HAP-1 (cell line): ENCODE measurements around the gene IL1RL2.

Source experiments
- DNase-seq, 2 experiments: peaks; one replicate each; pipeline ENCODE4 v3.0.0-alpha.2; 2016 to 2020; ENCODE audit warnings: low spot score in 2 of 2
- H3K27me3 ChIP-seq: fragments of 250-450 bp; sonication (Bioruptor Pico); 2 replicates; pipeline ENCODE4 v1.5.1; 2020; ENCODE audit warnings: low read depth, mild to moderate bottlenecking, moderate library complexity
- H3K36me3 ChIP-seq: fragments of 250-450 bp; sonication (Bioruptor Pico); replicated peaks from 2 replicates; pipeline ENCODE4 v1.5.1; 2020; ENCODE audit warnings: mild to moderate bottlenecking
- H3K4me1 ChIP-seq: fragments of 250-450 bp; sonication (Bioruptor Pico); 2 replicates; pipeline ENCODE4 v1.5.1; 2020; ENCODE audit warnings: mild to moderate bottlenecking
- H3K4me3 ChIP-seq: fragments of 250-450 bp; sonication (Bioruptor Pico); 2 replicates; pipeline ENCODE4 v1.5.1; 2020; ENCODE audit warnings: mild to moderate bottlenecking, moderate library complexity
- H3K9me3 ChIP-seq: fragments of 250-450 bp; sonication (Bioruptor Pico); 2 replicates; pipeline ENCODE4 v1.5.1; 2020; ENCODE audit warnings: mild to moderate bottlenecking, moderate library complexity
- in situ Hi-C: fragments of 300-500 bp; cut with MboI; formaldehyde crosslinking; loops from 3 replicates; pipeline ENCODE4 v1.14.3; 2020; ENCODE audit warnings: low sequenced_read_pairs, inconsistent platforms, mixed read lengths

The IL1RL2 gene

GRCh38 chr2:102230410-102230909 lies 43.6 kb downstream of the IL1RL2 start:
- no peaks in the 10 kb centered on the region for H3K4me1 ChIP-seq
- no peak overlapping the region for H3K4me3 ChIP-seq
- no peaks in the 10 kb centered on the region for H3K27me3 ChIP-seq
- in situ Hi-C loops, result no loop called here
- H3K9me3 ChIP-seq, result no peaks in the 10 kb centered on the region
- no peaks in the 10 kb centered on the region for H3K36me3 ChIP-seq
- DNase-seq, result no peak

GRCh38 chr2:102233132-102233884 lies 46.5 kb downstream of the IL1RL2 start:
- Histone ChIP-seq H3K36me3 (no peaks in the 10 kb centered on the region), H3K9me3 (no peaks in the 10 kb centered on the region), H3K4me3 (no peak overlapping the region), H3K27me3 (no peaks in the 10 kb centered on the region), H3K4me1 (no peaks in the 10 kb centered on the region)
- DNase-seq, result no peak
- in situ Hi-C loops, result no loop called here

- Histone ChIP-seq H3K27me3 (no peaks in the 10 kb centered on the region), H3K36me3 (no peaks in the 10 kb centered on the region), H3K9me3 (no peaks in the 10 kb centered on the region), H3K4me1 (no peaks in the 10 kb centered on the region), H3K4me3 (no peak overlapping the region)
- no peak for DNase-seq
- in situ Hi-C loops, result no loop called here
Observed at GRCh38 chr2:102235042-102235473, 48.2 kb downstream of the IL1RL2 start.

GRCh38 chr2:102235491-102235890 lies 48.7 kb downstream of the IL1RL2 start:
- no peak for DNase-seq
- H3K36me3 ChIP-seq, result no peaks in the 10 kb centered on the region
- H3K4me1 ChIP-seq, result no peaks in the 10 kb centered on the region
- in situ Hi-C loops, result no loop called here
- H3K4me3 ChIP-seq, result no peak overlapping the region
- no peaks in the 10 kb centered on the region for H3K27me3 ChIP-seq
- H3K9me3 ChIP-seq, result no peaks in the 10 kb centered on the region

GRCh38 chr2:102236132-102236531 lies 49.3 kb downstream of the IL1RL2 start:
- Histone ChIP-seq H3K4me3 (no peak overlapping the region), H3K4me1 (no peaks in the 10 kb centered on the region), H3K36me3 (no peaks in the 10 kb centered on the region), H3K9me3 (no peaks in the 10 kb centered on the region), H3K27me3 (no peaks in the 10 kb centered on the region)
- DNase-seq, result no peak
- in situ Hi-C loops, result no loop called here

- no peak for DNase-seq
Observed at GRCh38 chr2:102237176-102237575, 50.4 kb downstream of the IL1RL2 start.

GRCh38 chr2:102238039-102238756 lies 51.4 kb downstream of the IL1RL2 start:
- H3K36me3 ChIP-seq, result no peaks in the 10 kb centered on the region
- no peaks in the 10 kb centered on the region for H3K4me1 ChIP-seq
- DNase-seq, result no peak
- H3K9me3 ChIP-seq, result no peaks in the 10 kb centered on the region
- no peak overlapping the region for H3K4me3 ChIP-seq
- no peaks in the 10 kb centered on the region for H3K27me3 ChIP-seq
- in situ Hi-C loops, result no loop called here

More at GRCh38 chr2:102237176-102237575, 50.4 kb downstream of the IL1RL2 start:
- Histone ChIP-seq H3K9me3 (no peaks in the 10 kb centered on the region), H3K36me3 (no peaks in the 10 kb centered on the region), H3K27me3 (no peaks in the 10 kb centered on the region), H3K4me3 (no peak overlapping the region), H3K4me1 (no peaks in the 10 kb centered on the region)
- in situ Hi-C loops, result no loop called here

- H3K4me1 ChIP-seq, result no peaks in the 10 kb centered on the region
- H3K4me3 ChIP-seq, result no peak overlapping the region
- no peaks in the 10 kb centered on the region for H3K27me3 ChIP-seq
- H3K9me3 ChIP-seq, result no peaks in the 10 kb centered on the region
- H3K36me3 ChIP-seq, result no peaks in the 10 kb centered on the region
- in situ Hi-C loops, result no loop called here
- no peak for DNase-seq
Observed at GRCh38 chr2:102238778-102239177, 52.0 kb downstream of the IL1RL2 start.

GRCh38 chr2:102239344-102239743 lies 52.5 kb downstream of the IL1RL2 start:
- Histone ChIP-seq H3K27me3 (no peaks in the 10 kb centered on the region), H3K4me3 (no peak overlapping the region), H3K9me3 (no peaks in the 10 kb centered on the region), H3K4me1 (no peaks in the 10 kb centered on the region), H3K36me3 (no peaks in the 10 kb centered on the region)
- DNase-seq, result no peak
- in situ Hi-C loops, result no loop called here

GRCh38 chr2:102240640-102241370 lies 54.0 kb downstream of the IL1RL2 start:
- peak; percentile 54 to 83 for DNase-seq
- Histone ChIP-seq H3K27me3 (no peaks in the 10 kb centered on the region), H3K9me3 (no peaks in the 10 kb centered on the region), H3K4me3 (no peak overlapping the region), H3K36me3 (no peaks in the 10 kb centered on the region), H3K4me1 (no peaks in the 10 kb centered on the region)
- in situ Hi-C loops, result no loop called here

- H3K4me1 ChIP-seq, result no peaks in the 10 kb centered on the region
- DNase-seq, result no peak
- no peak overlapping the region for H3K4me3 ChIP-seq
- no peaks in the 10 kb centered on the region for H3K27me3 ChIP-seq
- no peaks in the 10 kb centered on the region for H3K36me3 ChIP-seq
- in situ Hi-C loops, result no loop called here
- no peaks in the 10 kb centered on the region for H3K9me3 ChIP-seq
Observed at GRCh38 chr2:102241616-102242305, 54.9 kb downstream of the IL1RL2 start.

- in situ Hi-C loops, result no loop called here
- Histone ChIP-seq H3K4me1 (no peaks in the 10 kb centered on the region), H3K4me3 (no peak overlapping the region), H3K36me3 (no peaks in the 10 kb centered on the region), H3K27me3 (no peaks in the 10 kb centered on the region), H3K9me3 (no peaks in the 10 kb centered on the region)
- DNase-seq, result no peak
Observed at GRCh38 chr2:102245266-102246151, 58.7 kb downstream of the IL1RL2 start.
